CD14-positive monocyte (primary cell): ENCODE measurements around the gene LPIN2. TPM values are rescaled to one million over a fixed set of nuclear protein-coding genes. Genes with fewer than 3 reads are reported as not detected.

Experiments
- DNase-seq, 3 donors: peaks; one replicate each; pipeline ENCODE4 v3.0.0-alpha.2; 2011 to 2022
- H2AFZ ChIP-seq: 2 replicates; pipeline ENCODE4 v1.6.0; 2012; ENCODE audit warnings: mild to moderate bottlenecking, low read depth, low read length, inconsistent platforms; ENCODE audit not compliant: insufficient read depth, poor library complexity, severe bottlenecking
- H3K27ac ChIP-seq, 2 donors: 1 replicate in 1 of 2; 2 replicates in 1 of 2; pipeline ENCODE4 v1.5.1; 2012 to 2013; ENCODE audit warnings: low read length in 2 of 2, control low read depth in 1 of 2, inconsistent platforms in 1 of 2, low read depth in 1 of 2, mild to moderate bottlenecking in 1 of 2
- H3K27me3 ChIP-seq, 2 donors: one replicate each; pipeline versions ENCODE4 v1.6.0 to v1.6.1; 2011 to 2013; ENCODE audit warnings: low read length in 2 of 2; ENCODE audit not compliant: control insufficient read depth in 2 of 2, insufficient read depth in 2 of 2
- H3K36me3 ChIP-seq, 2 donors: replicated peaks in 1 of 2; 1 replicate in 1 of 2; 2 replicates in 1 of 2; pipeline versions ENCODE4 v1.5.1 to v1.6.1; 2012 to 2013; ENCODE audit warnings: low read length in 2 of 2, control low read depth in 1 of 2, inconsistent platforms in 1 of 2, mild to moderate bottlenecking in 1 of 2; ENCODE audit not compliant: insufficient read depth in 2 of 2, control insufficient read depth in 1 of 2
- H3K4me1 ChIP-seq, 2 donors: 1 replicate in 1 of 2; 2 replicates in 1 of 2; pipeline versions ENCODE4 v1.5.1 to v1.6.1; 2012 to 2013; ENCODE audit warnings: low read length in 2 of 2, control low read depth in 1 of 2, inconsistent platforms in 1 of 2, mild to moderate bottlenecking in 1 of 2, moderate library complexity in 1 of 2; ENCODE audit not compliant: insufficient read depth in 2 of 2, control insufficient read depth in 1 of 2
- H3K4me2 ChIP-seq: replicated peaks from 2 replicates; pipeline ENCODE3; 2012; ENCODE audit warnings: low read length, moderate library complexity, mild to moderate bottlenecking; ENCODE audit not compliant: poor library complexity, severe bottlenecking; ENCODE audit errors: extremely low read depth
- H3K4me3 ChIP-seq, 3 experiments: fragments of 200-600 bp in 1 of 3; sonication (generic) in 1 of 3; replicated peaks in 1 of 3; 1 replicate in 2 of 3; 2 replicates in 1 of 3; pipeline ENCODE4 v1.5.1; 2011 to 2013; ENCODE audit warnings: low read length in 3 of 3, mild to moderate bottlenecking in 3 of 3, control low read depth in 2 of 3, low read depth in 2 of 3, inconsistent platforms in 1 of 3, moderate library complexity in 1 of 3
- H3K79me2 ChIP-seq: 2 replicates; pipeline ENCODE4 v1.6.0; 2012; ENCODE audit warnings: mild to moderate bottlenecking, control low read depth, inconsistent platforms, low read length, moderate library complexity; ENCODE audit not compliant: insufficient read depth
- H3K9ac ChIP-seq: 2 replicates; pipeline ENCODE4 v1.6.0; 2017; ENCODE audit warnings: low read length, mild to moderate bottlenecking; ENCODE audit not compliant: insufficient read depth, poor library complexity, severe bottlenecking
- H3K9me3 ChIP-seq, 2 donors: replicated peaks in 1 of 2; 1 replicate in 1 of 2; 2 replicates in 1 of 2; pipeline versions ENCODE4 v1.5.1 to v1.6.1; 2012 to 2013; ENCODE audit warnings: low read length in 2 of 2, control low read depth in 1 of 2; ENCODE audit not compliant: control insufficient read depth in 1 of 2, insufficient read depth in 1 of 2
- H4K20me1 ChIP-seq: 2 replicates; pipeline ENCODE4 v1.6.0; 2012; ENCODE audit warnings: mild to moderate bottlenecking, low read length, control low read depth, moderate library complexity; ENCODE audit not compliant: insufficient read depth
- H3K27ac Mint-ChIP-seq, 7 donors: one replicate each; pipeline ENCODE4 v1.8.0; 2020; ENCODE audit warnings: mild to moderate bottlenecking in 7 of 7, mixed read lengths in 7 of 7, moderate library complexity in 6 of 7, inconsistent platforms in 2 of 7
- H3K27me3 Mint-ChIP-seq, 3 donors: one replicate each; pipeline ENCODE4 v1.8.0; 2021 to 2022; ENCODE audit warnings: low read depth in 3 of 3, mild to moderate bottlenecking in 3 of 3, mixed read lengths in 3 of 3, moderate library complexity in 3 of 3, inconsistent platforms in 1 of 3
- H3K36me3 Mint-ChIP-seq, 2 donors: one replicate each; pipeline ENCODE4 v1.8.0; 2020; ENCODE audit warnings: mixed read lengths in 2 of 2, inconsistent platforms in 1 of 2, mild to moderate bottlenecking in 1 of 2
- H3K4me1 Mint-ChIP-seq: one replicate; pipeline ENCODE4 v1.8.0; 2020; ENCODE audit warnings: mild to moderate bottlenecking, mixed read lengths
- H3K4me3 Mint-ChIP-seq, 2 donors: one replicate each; pipeline ENCODE4 v1.8.0; 2020; ENCODE audit warnings: mild to moderate bottlenecking in 2 of 2, mixed read lengths in 2 of 2, moderate library complexity in 1 of 2
- H3K9me3 Mint-ChIP-seq, 7 donors: one replicate each; pipeline ENCODE4 v1.8.0; 2020 to 2022; ENCODE audit warnings: mixed read lengths in 7 of 7, mild to moderate bottlenecking in 6 of 7, moderate library complexity in 6 of 7, inconsistent platforms in 2 of 7
- WGBS: methylation state at CpG from one replicate; pipeline ENCODE4 v1.1.5; 2013; ENCODE audit warnings: missing lambda C conversion rate; ENCODE audit not compliant: insufficient coverage; 5-methylcytosine and 5-hydroxymethylcytosine counted together
- intact Hi-C, 2 donors: fragments of 100-400 bp; cut with micrococcal nuclease; formaldehyde crosslinking; loops; one replicate each; pipeline versions ENCODE4 v1.15.0 to v1.15.1; 2023
- polyA plus RNA-seq, 3 donors: library from polyadenylated mRNA; depleted of rRNA in 1 of 3; unstranded in 2 of 3; stranded (reverse) in 1 of 3; fragments of 300-500 nt in 2 of 3; fragments of >200 nt in 1 of 3; fragmentation: Illumina TruSeq in 2 of 3; gene quantifications; 1 replicate in 2 of 3; 2 replicates in 1 of 3; pipeline ENCODE4 v1.2.3, GENCODE V29; 2012 to 2021
- TF ChIP-seq, protein P1 (sequence below): fragments of 200-600 bp; IDR thresholded peaks from one replicate; pipeline ENCODE4 v1.8.0; 2022; ENCODE audit warnings: antibody characterized with exemption, mild to moderate bottlenecking

The LPIN2 gene
- polyA plus RNA-seq, 3 donors, result 9.3 to 16.3 (median 10.3) TPM

- Mint-ChIP-seq H3K4me1 (peaks cover 45% of the 10 kb centered on the region), H3K27ac (peak overlapping the region in 4 of 7 donors; percentile 0 to 61 (median 47)), H3K36me3 (peaks cover 2 to 5% of the 10 kb centered on the region in 2 donors), H3K27me3 (no peaks in the 10 kb centered on the region), H3K9me3 (peaks cover 0 to 3% (median 2%) of the 10 kb centered on the region in 7 donors), H3K4me3 (peak overlapping the region in 1 of 2 donors; percentile 71)
- Histone ChIP-seq H3K27me3 (no peaks in the 10 kb centered on the region), H3K9ac (no peak overlapping the region), H3K4me2 (peak overlapping the region; percentile 45), H3K4me3 (no peak overlapping the region), H2AFZ (no peak overlapping the region), H3K9me3 (no peaks in the 10 kb centered on the region), H4K20me1 (peaks cover 39% of the 10 kb centered on the region), H3K79me2 (peaks cover 82% of the 10 kb centered on the region), H3K4me1 (peaks cover 18 to 28% of the 10 kb centered on the region in 2 donors), H3K27ac (no peak overlapping the region), H3K36me3 (no peaks in the 10 kb centered on the region)
- intact Hi-C loops, result loop anchor here (5.0 to 10.0 kb wide), 4 partner anchors 43 to 450 kb away; partner anchors contain the start of gene MYL12A (in 1 of the 2)
- TF ChIP-seq, protein P1, sequence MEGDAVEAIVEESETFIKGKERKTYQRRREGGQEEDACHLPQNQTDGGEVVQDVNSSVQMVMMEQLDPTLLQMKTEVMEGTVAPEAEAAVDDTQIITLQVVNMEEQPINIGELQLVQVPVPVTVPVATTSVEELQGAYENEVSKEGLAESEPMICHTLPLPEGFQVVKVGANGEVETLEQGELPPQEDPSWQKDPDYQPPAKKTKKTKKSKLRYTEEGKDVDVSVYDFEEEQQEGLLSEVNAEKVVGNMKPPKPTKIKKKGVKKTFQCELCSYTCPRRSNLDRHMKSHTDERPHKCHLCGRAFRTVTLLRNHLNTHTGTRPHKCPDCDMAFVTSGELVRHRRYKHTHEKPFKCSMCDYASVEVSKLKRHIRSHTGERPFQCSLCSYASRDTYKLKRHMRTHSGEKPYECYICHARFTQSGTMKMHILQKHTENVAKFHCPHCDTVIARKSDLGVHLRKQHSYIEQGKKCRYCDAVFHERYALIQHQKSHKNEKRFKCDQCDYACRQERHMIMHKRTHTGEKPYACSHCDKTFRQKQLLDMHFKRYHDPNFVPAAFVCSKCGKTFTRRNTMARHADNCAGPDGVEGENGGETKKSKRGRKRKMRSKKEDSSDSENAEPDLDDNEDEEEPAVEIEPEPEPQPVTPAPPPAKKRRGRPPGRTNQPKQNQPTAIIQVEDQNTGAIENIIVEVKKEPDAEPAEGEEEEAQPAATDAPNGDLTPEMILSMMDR, result peak; percentile 77
- peak; percentile 50 to 61 (median 57) for DNase-seq
- WGBS, result no CpG with 5 or more reads among the region's 6 CpGs
Measured at GRCh38 chr18:2994603-2995432, 18.1 kb downstream of the LPIN2 start.

GRCh38 chr18:2994020-2994589 lies 18.8 kb downstream of the LPIN2 start:
- no peak for DNase-seq
- peaks cover 79% of the 10 kb centered on the region for H3K79me2 ChIP-seq
- H3K9ac ChIP-seq, result no peak overlapping the region
- WGBS, result 100% methylated on average over 1 of the region's 2 CpGs
- Mint-ChIP-seq H3K27ac (peak overlapping the region in 2 of 7 donors; percentile 43 to 50), H3K4me3 (no peak overlapping the region), H3K4me1 (peaks cover 47% of the 10 kb centered on the region), H3K9me3 (peaks cover 0 to 3% (median 2%) of the 10 kb centered on the region in 7 donors), H3K36me3 (peaks cover 2 to 5% of the 10 kb centered on the region in 2 donors), H3K27me3 (no peaks in the 10 kb centered on the region)
- no peaks in the 10 kb centered on the region for H3K9me3 ChIP-seq
- no peaks in the 10 kb centered on the region for H3K27me3 ChIP-seq
- H3K4me3 ChIP-seq, result no peak overlapping the region
- H3K4me2 ChIP-seq, result no peak overlapping the region
- no peaks in the 10 kb centered on the region for H3K36me3 ChIP-seq
- peaks cover 14 to 34% of the 10 kb centered on the region in 2 donors for H3K4me1 ChIP-seq
- H3K27ac ChIP-seq, result no peak overlapping the region
- no peak overlapping the region for H2AFZ ChIP-seq
- intact Hi-C loops, result loop anchor here (5.0 to 10.0 kb wide), 4 partner anchors 42 to 451 kb away; partner anchors contain the start of gene MYL12A (in 1 of the 2)
- TF ChIP-seq, protein P1, result no peak
- peaks cover 41% of the 10 kb centered on the region for H4K20me1 ChIP-seq
